ENCODE data around the gene PITX1.
"Not testable (repeated sequence)": the region's sequence is repeated elsewhere in the genome, so short reads cannot be mapped to it uniquely, and the experiment has no call there.

The PITX1 gene

DNA sequence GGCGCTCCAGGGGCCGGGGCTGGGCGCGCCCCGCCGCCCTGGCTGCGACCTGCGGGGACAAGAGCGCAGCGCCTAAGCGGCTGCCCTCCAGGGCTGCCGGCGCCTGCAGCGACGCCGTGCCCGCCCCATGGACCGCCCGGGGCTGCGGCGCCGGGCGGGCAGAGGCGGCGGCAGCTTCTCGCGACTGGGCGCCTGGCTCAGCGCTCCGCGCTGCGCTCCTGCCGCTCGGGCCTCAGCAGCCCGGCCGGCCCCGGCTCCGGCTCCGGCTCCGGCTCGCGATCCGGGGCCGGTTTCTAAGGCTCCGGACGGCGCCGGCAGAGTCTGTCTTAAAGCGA lies at the start of gene PITX1:
Gene PITX1, minus strand, starts transcription at position 328 of the 335 bp plus-strand sequence. CDS start 347 bp downstream, outside the sequence.
- peaks cover 7% of the 10 kb centered on the region for H3K4me1 ChIP-seq
- no peak for DNase-seq (ENCODE audit: low spot score in 2 of 2)
- no peaks in the 10 kb centered on the region; the same call in 1 of the 2 replicates for H3K9me3 ChIP-seq
- peaks cover 8% of the 10 kb centered on the region for H3K27me3 ChIP-seq (ENCODE audit: low read depth)
- in situ Hi-C loops (cut with MboI; ENCODE audit: low sequenced_read_pairs), result loop anchor here (10.0 kb wide), 1 partner anchor 161 kb away; no protein-coding TSS in a partner anchor
- peak within 1 kb of the TSS; percentile 87 for H3K4me3 ChIP-seq
- H3K36me3 ChIP-seq (replicated peaks), result peaks cover 22% of the 10 kb centered on the region

DNA sequence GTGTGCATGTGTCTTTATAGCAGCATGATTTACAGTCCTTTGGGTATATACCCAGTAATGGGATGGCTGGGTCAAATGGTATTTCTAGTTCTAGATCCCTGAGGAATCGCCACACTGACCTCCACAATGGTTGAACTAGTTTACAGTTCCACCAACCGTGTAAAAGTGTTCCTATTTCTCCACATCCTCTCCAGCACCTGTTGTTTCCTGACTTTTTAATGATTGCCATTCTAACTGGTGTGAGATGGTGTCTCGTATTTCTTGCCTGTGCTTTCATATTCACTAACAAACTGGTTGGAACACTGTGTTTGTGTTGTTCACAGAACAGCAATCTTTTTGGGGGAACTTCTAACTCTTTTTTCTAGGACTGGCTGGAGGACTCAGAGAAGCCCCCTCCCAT lies 49.3 kb upstream of the PITX1 start:
- H3K27me3 ChIP-seq (ENCODE audit: low read depth); H3K4me1 ChIP-seq; in situ Hi-C loops (cut with MboI; ENCODE audit: low sequenced_read_pairs); H3K4me3 ChIP-seq; H3K36me3 ChIP-seq (replicated peaks); H3K9me3 ChIP-seq; DNase-seq (ENCODE audit: low spot score in 2 of 2): not testable (repeated sequence)

DNA sequence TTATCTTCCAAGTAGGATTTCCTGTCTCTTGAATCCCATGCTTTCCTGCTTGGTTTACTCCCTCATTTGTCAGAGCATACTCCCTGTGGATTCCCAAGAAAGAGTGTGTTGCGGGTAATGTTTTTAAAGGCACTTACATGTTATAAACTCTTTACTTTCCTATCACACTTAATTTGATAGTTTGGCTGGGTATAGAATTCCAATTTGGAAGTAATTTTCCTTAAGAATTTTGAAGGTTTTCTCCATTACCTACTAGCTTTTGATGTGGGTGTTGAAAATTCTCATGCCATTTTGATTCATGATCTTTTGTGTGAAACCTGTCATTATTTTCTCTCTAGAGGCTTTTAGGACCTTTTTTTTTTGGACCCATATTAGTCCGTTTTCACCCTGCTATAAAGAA lies 47.2 kb upstream of the PITX1 start:
- Histone ChIP-seq H3K4me1 (no peaks in the 10 kb centered on the region), H3K9me3 (no peaks in the 10 kb centered on the region; the same call in 1 of the 2 replicates), H3K27me3 (ENCODE audit: low read depth) (no peaks in the 10 kb centered on the region), H3K36me3 (replicated peaks) (no peaks in the 10 kb centered on the region), H3K4me3 (no peak overlapping the region)
- in situ Hi-C loops (cut with MboI; ENCODE audit: low sequenced_read_pairs), result no loop called here
- no peak for DNase-seq (ENCODE audit: low spot score in 2 of 2)

DNA sequence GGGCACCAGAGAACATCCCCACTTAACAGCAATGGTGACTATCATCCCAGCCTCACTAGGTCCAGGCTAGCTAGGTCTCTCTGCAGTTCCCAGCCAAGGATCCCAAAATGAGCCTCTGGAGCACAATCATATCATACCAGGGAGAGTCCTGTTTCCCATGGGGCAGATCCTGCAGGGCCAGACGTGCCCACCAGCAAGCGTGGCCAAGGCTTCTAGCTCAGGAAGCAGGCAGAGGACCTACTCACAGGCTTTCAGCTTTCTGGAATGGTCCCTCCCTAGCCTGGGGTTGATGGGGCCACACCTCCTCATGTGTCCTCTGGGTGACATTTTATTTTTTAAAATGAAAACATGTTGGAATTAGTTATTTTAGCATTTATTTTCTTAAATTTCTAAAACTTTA lies 45.7 kb upstream of the PITX1 start:
- Histone ChIP-seq H3K4me1 (no peaks in the 10 kb centered on the region), H3K9me3 (no peaks in the 10 kb centered on the region; the same call in 1 of the 2 replicates), H3K4me3 (no peak overlapping the region), H3K27me3 (ENCODE audit: low read depth) (no peaks in the 10 kb centered on the region), H3K36me3 (replicated peaks) (no peaks in the 10 kb centered on the region)
- no peak for DNase-seq (ENCODE audit: low spot score in 2 of 2)
- in situ Hi-C loops (cut with MboI; ENCODE audit: low sequenced_read_pairs), result no loop called here

- in situ Hi-C loops (cut with MboI; ENCODE audit: low sequenced_read_pairs), result no loop called here
Observed at GRCh38 chr5:135079099-135079681, 45.2 kb upstream of the PITX1 start.

GRCh38 chr5:135076801-135077200 lies 42.8 kb upstream of the PITX1 start:
- Histone ChIP-seq H3K9me3 (no peaks in the 10 kb centered on the region; the same call in 1 of the 2 replicates), H3K4me1 (peaks cover 9% of the 10 kb centered on the region), H3K36me3 (replicated peaks) (no peaks in the 10 kb centered on the region), H3K4me3 (no peak overlapping the region), H3K27me3 (ENCODE audit: low read depth) (no peaks in the 10 kb centered on the region)
- no peak for DNase-seq (ENCODE audit: low spot score in 2 of 2)
- in situ Hi-C loops (cut with MboI; ENCODE audit: low sequenced_read_pairs), result no loop called here

More at GRCh38 chr5:135079099-135079681, 45.2 kb upstream of the PITX1 start:
- DNase-seq (ENCODE audit: low spot score in 2 of 2), result no peak
- Histone ChIP-seq H3K9me3 (no peaks in the 10 kb centered on the region; the same call in 1 of the 2 replicates), H3K4me1 (no peaks in the 10 kb centered on the region), H3K4me3 (no peak overlapping the region), H3K36me3 (replicated peaks) (no peaks in the 10 kb centered on the region), H3K27me3 (ENCODE audit: low read depth) (no peaks in the 10 kb centered on the region)

DNA sequence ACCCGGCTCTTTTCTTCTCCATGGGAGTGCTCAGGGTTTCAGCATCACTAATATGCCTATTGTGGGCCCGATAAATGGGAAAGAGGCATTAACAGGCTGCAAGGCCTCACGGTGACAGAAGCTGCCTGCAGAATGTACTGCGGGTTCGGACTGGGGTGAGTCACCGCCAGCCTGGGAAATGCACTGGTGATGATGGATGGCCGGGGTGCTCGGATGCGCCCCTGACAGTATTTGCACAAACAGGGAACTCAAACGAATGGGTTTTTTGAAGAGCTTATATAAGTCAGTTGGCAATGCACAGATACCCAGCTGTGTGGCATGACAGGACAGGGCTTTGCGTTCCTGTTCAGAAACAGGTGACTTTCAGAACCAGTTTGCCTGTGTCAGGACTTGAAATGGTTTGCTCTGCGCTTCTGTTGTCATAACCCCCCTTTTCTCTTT lies 42.0 kb upstream of the PITX1 start:
- H3K27me3 ChIP-seq (ENCODE audit: low read depth), result no peaks in the 10 kb centered on the region
- DNase-seq (ENCODE audit: low spot score in 2 of 2), result no peak
- in situ Hi-C loops (cut with MboI; ENCODE audit: low sequenced_read_pairs), result no loop called here

GRCh38 chr5:135075621-135076020 lies 41.6 kb upstream of the PITX1 start:
- H3K36me3 ChIP-seq (replicated peaks), result no peaks in the 10 kb centered on the region
- no peaks in the 10 kb centered on the region for H3K27me3 ChIP-seq (ENCODE audit: low read depth)
- H3K9me3 ChIP-seq, result no peaks in the 10 kb centered on the region
- DNase-seq (ENCODE audit: low spot score in 2 of 2), result no peak
- peaks cover 9% of the 10 kb centered on the region for H3K4me1 ChIP-seq
- in situ Hi-C loops (cut with MboI; ENCODE audit: low sequenced_read_pairs), result no loop called here
- H3K4me3 ChIP-seq, result no peak overlapping the region

More for the DNA sequence above, 42.0 kb upstream of the PITX1 start:
- Histone ChIP-seq H3K36me3 (replicated peaks) (no peaks in the 10 kb centered on the region), H3K4me1 (peaks cover 9% of the 10 kb centered on the region), H3K4me3 (no peak overlapping the region), H3K9me3 (no peaks in the 10 kb centered on the region; the same call in 1 of the 2 replicates)

GRCh38 chr5:135073761-135074345 lies 39.8 kb upstream of the PITX1 start:
- no peaks in the 10 kb centered on the region for H3K36me3 ChIP-seq (replicated peaks)
- DNase-seq (ENCODE audit: low spot score in 2 of 2), result peak in 1 of 2 experiments; percentile 33
- no peaks in the 10 kb centered on the region for H3K27me3 ChIP-seq (ENCODE audit: low read depth)
- in situ Hi-C loops (cut with MboI; ENCODE audit: low sequenced_read_pairs), result no loop called here
- no peak overlapping the region for H3K4me3 ChIP-seq
- peaks cover 14% of the 10 kb centered on the region for H3K4me1 ChIP-seq
- H3K9me3 ChIP-seq, result no peaks in the 10 kb centered on the region

- no peaks in the 10 kb centered on the region for H3K36me3 ChIP-seq (replicated peaks)
- peaks cover 14% of the 10 kb centered on the region for H3K4me1 ChIP-seq
- no peak for DNase-seq (ENCODE audit: low spot score in 2 of 2)
- in situ Hi-C loops (cut with MboI; ENCODE audit: low sequenced_read_pairs), result no loop called here
- H3K27me3 ChIP-seq (ENCODE audit: low read depth), result no peaks in the 10 kb centered on the region
- no peaks in the 10 kb centered on the region for H3K9me3 ChIP-seq
- no peak overlapping the region for H3K4me3 ChIP-seq
Observed at GRCh38 chr5:135072387-135073281, 38.6 kb upstream of the PITX1 start.

DNA sequence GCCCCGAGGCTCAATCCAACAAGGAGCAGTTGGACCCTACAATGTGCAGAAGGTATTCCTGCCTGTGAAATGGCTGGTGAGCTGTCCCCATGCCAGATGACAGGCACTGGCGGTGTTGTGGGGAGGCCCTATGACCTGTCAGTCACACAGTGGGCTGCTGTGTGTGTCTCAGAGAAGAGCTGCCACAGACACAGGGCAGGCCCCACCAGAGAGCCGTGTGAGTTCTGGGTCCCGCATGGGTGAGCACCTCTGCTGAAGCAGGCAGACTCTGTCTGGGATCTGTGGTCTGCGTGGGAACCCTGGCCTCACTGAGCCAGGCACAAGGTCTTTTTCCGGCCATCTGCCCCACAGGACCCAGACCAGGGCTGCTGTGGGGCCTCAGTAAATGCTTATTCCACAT lies 37.3 kb upstream of the PITX1 start:
- no peak for DNase-seq (ENCODE audit: low spot score in 2 of 2)
- H3K36me3 ChIP-seq (replicated peaks), result no peaks in the 10 kb centered on the region
- peaks cover 14% of the 10 kb centered on the region for H3K4me1 ChIP-seq
- no peaks in the 10 kb centered on the region for H3K9me3 ChIP-seq
- H3K4me3 ChIP-seq, result no peak overlapping the region
- in situ Hi-C loops (cut with MboI; ENCODE audit: low sequenced_read_pairs), result no loop called here
- no peaks in the 10 kb centered on the region for H3K27me3 ChIP-seq (ENCODE audit: low read depth)

DNA sequence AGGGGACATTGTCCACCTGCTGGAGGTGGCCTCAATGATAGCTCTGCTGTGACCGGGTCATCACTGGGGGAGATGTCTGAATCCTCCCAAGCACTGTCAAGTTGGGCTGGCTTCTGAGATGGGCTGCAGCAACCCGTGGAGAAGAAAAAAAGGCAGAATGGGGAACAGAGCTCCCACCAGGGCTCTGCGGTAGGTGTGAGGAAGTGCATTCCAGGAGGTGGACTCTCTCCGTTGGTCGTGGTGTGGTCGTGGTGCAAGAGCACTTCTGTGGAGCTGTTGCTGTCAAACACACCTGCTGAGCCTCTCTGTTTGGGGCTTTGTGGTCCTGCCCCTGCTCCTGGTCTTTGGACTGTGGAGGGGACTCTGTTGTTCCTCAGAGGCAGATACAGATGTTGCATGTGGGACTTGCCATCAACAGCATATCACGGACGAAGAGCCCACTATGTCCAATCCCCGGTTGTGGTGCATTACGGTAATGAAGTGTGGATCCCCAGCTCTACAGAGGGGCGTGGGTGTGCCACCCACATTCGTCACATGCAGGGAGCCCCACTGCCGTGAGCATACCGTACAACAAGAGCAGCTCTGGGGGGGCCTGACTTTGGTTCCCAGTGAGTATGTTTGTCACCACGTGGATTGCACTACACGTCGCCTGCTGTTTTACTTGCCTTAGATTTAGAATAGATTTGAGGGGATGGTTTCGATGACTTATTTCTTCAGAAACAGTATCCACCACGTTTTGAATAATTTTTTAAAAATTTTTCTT lies 36.0 kb upstream of the PITX1 start:
- DNase-seq (ENCODE audit: low spot score in 2 of 2), result no peak
- Histone ChIP-seq H3K9me3 (no peaks in the 10 kb centered on the region), H3K4me3 (no peak overlapping the region), H3K36me3 (replicated peaks) (no peaks in the 10 kb centered on the region), H3K4me1 (peaks cover 14% of the 10 kb centered on the region), H3K27me3 (ENCODE audit: low read depth) (no peaks in the 10 kb centered on the region)
- in situ Hi-C loops (cut with MboI; ENCODE audit: low sequenced_read_pairs), result no loop called here

- H3K9me3 ChIP-seq, result no peaks in the 10 kb centered on the region
- in situ Hi-C loops (cut with MboI; ENCODE audit: low sequenced_read_pairs), result no loop called here
- peaks cover 14% of the 10 kb centered on the region for H3K4me1 ChIP-seq
- peak; percentile 67 to 71 for DNase-seq (ENCODE audit: low spot score in 2 of 2)
- H3K4me3 ChIP-seq, result no peak overlapping the region
- H3K27me3 ChIP-seq (ENCODE audit: low read depth), result no peaks in the 10 kb centered on the region
- H3K36me3 ChIP-seq (replicated peaks), result no peaks in the 10 kb centered on the region
Observed at GRCh38 chr5:135069016-135069770, 35.2 kb upstream of the PITX1 start.

Measured in HAP-1 (cell line).